Heart left ventricle (tissue), 16 donors: ENCODE data around the gene MICAL3. TPM values are rescaled to one million over a fixed set of nuclear protein-coding genes. Genes with fewer than 3 reads are reported as not detected.

ENCODE experiments used
- ATAC-seq, 4 donors: fragments of 200-7000 bp; cut with Tn5 transposase; one replicate each; pipeline ENCODE4 v1.9.1; 2020 to 2022; ENCODE audit warnings: moderate library complexity in 4 of 4, mild to moderate bottlenecking in 3 of 4, moderate number of reproducible peaks in 1 of 4
- DNase-seq, 5 donors: peaks; one replicate each; pipeline ENCODE4 v3.0.0-alpha.2; 2020
- H3K27ac ChIP-seq, 12 donors: fragments of 200-600 bp; sonication (generic) in 4 of 12; one replicate each; pipeline versions ENCODE4 v1.5.0 to v1.8.0; 2016 to 2022; ENCODE audit warnings: mild to moderate bottlenecking in 2 of 12
- H3K27me3 ChIP-seq, 9 donors: fragments of 200-600 bp; sonication (generic) in 2 of 9; one replicate each; pipeline versions ENCODE4 v1.5.1 to v1.8.0; 2016 to 2022; ENCODE audit warnings: mild to moderate bottlenecking in 3 of 9
- H3K36me3 ChIP-seq, 9 donors: fragments of 200-600 bp; sonication (generic) in 2 of 9; one replicate each; pipeline versions ENCODE4 v1.5.0 to v1.8.0; 2018 to 2022; ENCODE audit warnings: mild to moderate bottlenecking in 2 of 9
- H3K4me1 ChIP-seq, 12 donors: fragments of 200-600 bp; sonication (generic) in 4 of 12; one replicate each; pipeline versions ENCODE4 v1.5.0 to v1.8.0; 2016 to 2022; ENCODE audit warnings: mild to moderate bottlenecking in 3 of 12
- H3K4me3 ChIP-seq, 12 donors: fragments of 200-600 bp; sonication (generic) in 4 of 12; one replicate each; pipeline versions ENCODE4 v1.5.0 to v1.8.0; 2017 to 2022; ENCODE audit warnings: mild to moderate bottlenecking in 9 of 12, moderate library complexity in 4 of 12
- H3K9me3 ChIP-seq, 12 donors: fragments of 200-600 bp; sonication (generic) in 4 of 12; one replicate each; pipeline versions ENCODE4 v1.5.0 to v1.8.0; 2016 to 2022; ENCODE audit warnings: mild to moderate bottlenecking in 1 of 12
- CTCF ChIP-seq, 12 donors: fragments of 200-600 bp; sonication (generic) in 4 of 12; IDR thresholded peaks; one replicate each; pipeline versions ENCODE4 v1.5.0 to v1.8.0; 2018 to 2022; ENCODE audit warnings: antibody characterized with exemption in 12 of 12, mild to moderate bottlenecking in 5 of 12
- POLR2A ChIP-seq, 2 donors: fragments of 450-650 bp; IDR thresholded peaks; one replicate each; pipeline ENCODE4 v1.6.1; 2017; ENCODE audit warnings: antibody characterized with exemption in 2 of 2, mild to moderate bottlenecking in 2 of 2, moderate library complexity in 2 of 2
- WGBS, 4 donors: extraction: QIAGEN DNeasy Blood & Tissue Kit in 2 of 4; methylation state at CpG; one replicate each; pipeline versions ENCODE4 v1.1.5 to v1.1.7; 2013 to 2018; 5-methylcytosine and 5-hydroxymethylcytosine counted together
- intact Hi-C, 10 donors: fragments of 100-400 bp; cut with DNase I; formaldehyde crosslinking; loops; one replicate each; pipeline versions ENCODE4 v1.11.1 to v1.14.2; 2022
- polyA plus RNA-seq, 2 donors: library from polyadenylated mRNA; stranded (reverse); fragments of 200-250 nt; gene quantifications; one replicate each; pipeline ENCODE4 v1.2.3, GENCODE V29; 2013
- total RNA-seq, 9 donors: library from RNA; depleted of rRNA in 2 of 9; stranded (reverse); fragments of >200 nt in 2 of 9; fragmentation: NEBNext Ultra II Directional in 3 of 9; extraction: Animal tissue kit (Norgen Biotek cat#: 25700) in 3 of 9; gene quantifications; one replicate each; pipeline versions ENCODE4 v1.1.0 to v1.2.4, GENCODE V29; 2016 to 2023
- donor health status: ischemic (EF 13 %, LVEDD 7.1; RV severe dilation, severe dysfunction).
- donor health status: healthy with polysubstance abuse.
- donor health status: DM: no; HTN: yes; CAD: no.
- donor health status: DM: no; HTN: no; CAD: no.
- donor health status: ischemic (EF 25% LVEDD 6.9; RV normal size, moderate dysfunction).
- donor health status: ischemic (EF 25% LVEDD 5.7; RV mildly dilated, moderate dysfunction).
- donor health status: healthy.
- donor health status: DM: yes; HTN: yes; CAD: no.
- donor health status: ischemic (EF 35%, LVEDD 5.7; RV mildly dilated, moderate dysfunction).
- donor health status: nonischemic (EF 11% LVEDD 7.7; RV severe dilation, severe dysfunction).
- donor health status: DM: yes; HTN: yes; CAD: no.
- donor health status: PGD.
- donor health status: ischemic (EF 29% LVEDD 5.4; RV normal size, mild dysfunction).
- donor health status: nonischemic (EF 23%, LVEDD 6.1; RV moderate dilation, normal function).

MICAL3 gene
- total and polyA plus RNA-seq, 11 donors, result 41.3 to 125 (median 83.3) TPM

- 48 to 61% (median 51%) methylated on average over 21 of the region's 21 CpGs for WGBS, 4 donors
- H3K4me1 ChIP-seq, result peaks cover 0 to 36% (median 11%) of the 10 kb centered on the region in 12 donors
- H3K4me3 ChIP-seq, result peak overlapping the region in 9 of 12 donors; percentile 27 to 92 (median 70)
- ATAC-seq (no peak), DNase-seq (no peak)
- TF ChIP-seq POLR2A (IDR thresholded peaks at IDR 0.05) (no peak), CTCF (IDR thresholded peaks at IDR 0.05) (no peak)
- intact Hi-C loops, result loop anchor here (1.0 to 10.0 kb wide), 10 partner anchors 24 to 198 kb away; partner anchors contain the start of gene PEX26 (in 3 of the 10)
- H3K9me3 ChIP-seq, result no peaks in the 10 kb centered on the region
- H3K27ac ChIP-seq, result peak overlapping the region in 8 of 12 donors; percentile 24 to 91 (median 86)
- H3K27me3 ChIP-seq, result peaks cover 0 to 32% (median 0%) of the 10 kb centered on the region in 9 donors
- no peaks in the 10 kb centered on the region for H3K36me3 ChIP-seq
These were observed 777 bp upstream of the MICAL3 start for GRCh38 chr22:18024956-18025720.

GRCh38 chr22:18023509-18024275 lies 669 bp downstream of the MICAL3 start:
- H3K27me3 ChIP-seq, result peaks cover 0 to 32% (median 0%) of the 10 kb centered on the region in 9 donors
- WGBS, 4 donors, result 0 to 1% (median 1%) methylated on average over 22 to 47 of the region's 47 CpGs

GRCh38 chr22:18022876-18023275 lies 1.5 kb downstream of the MICAL3 start:
- WGBS, 4 donors, result 52 to 65% (median 57%) methylated on average over 3 of the region's 3 CpGs
- no peaks in the 10 kb centered on the region for H3K9me3 ChIP-seq
- intact Hi-C loops, result loop anchor here in 8 of 10 donors (2.0 to 10.0 kb wide), 10 partner anchors 20 to 196 kb away; partner anchors contain the start of gene PEX26 (in 3 of the 8)
- peak in 1 of 4 donors; percentile 38 for ATAC-seq
- H3K27me3 ChIP-seq, result peaks cover 0 to 32% (median 0%) of the 10 kb centered on the region in 9 donors
- no peaks in the 10 kb centered on the region for H3K36me3 ChIP-seq
- peak overlapping the region in 11 of 12 donors; percentile 58 to 91 (median 85) for H3K27ac ChIP-seq
- H3K4me1 ChIP-seq, result peaks cover 0 to 32% (median 11%) of the 10 kb centered on the region in 12 donors
- DNase-seq, result peak in 1 of 5 donors; percentile 31
- H3K4me3 ChIP-seq, result peak overlapping the region in 7 of 12 donors; percentile 56 to 92 (median 73)
- TF ChIP-seq CTCF (IDR thresholded peaks at IDR 0.05) (no peak), POLR2A (IDR thresholded peaks at IDR 0.05) (no peak)

More at GRCh38 chr22:18023509-18024275, 669 bp downstream of the MICAL3 start:
- peaks cover 0 to 32% (median 11%) of the 10 kb centered on the region in 12 donors for H3K4me1 ChIP-seq
- TF ChIP-seq POLR2A (IDR thresholded peaks at IDR 0.05) (no peak), CTCF (IDR thresholded peaks at IDR 0.05) (peak in 4 of 12 donors; percentile 13 to 36 (median 17))
- peak; percentile 90 to 96 (median 94) for ATAC-seq
- no peaks in the 10 kb centered on the region for H3K36me3 ChIP-seq
- no peaks in the 10 kb centered on the region for H3K9me3 ChIP-seq
- H3K27ac ChIP-seq, result peak overlapping the region; percentile 22 to 91 (median 86)
- H3K4me3 ChIP-seq, result peak overlapping the region; percentile 56 to 92 (median 72)
- intact Hi-C loops, result loop anchor here in 9 of 10 donors (1.0 to 10.0 kb wide), 11 partner anchors 21 to 196 kb away; partner anchors contain the start of gene PEX26 (in 3 of the 9)
- peak; percentile 77 to 88 (median 85) for DNase-seq
